GM18498 (cell line): ENCODE measurements around the gene TSKU.

Experiments used
- ATAC-seq: cut with Tn5 transposase; IDR thresholded peaks from one replicate; pipeline ENCODE4 v1.9.1; 2021; ENCODE audit warnings: mild to moderate bottlenecking, moderate library complexity; ENCODE audit not compliant: unreplicated experiment

TSKU gene

GRCh38 chr11:76844511-76844910 is 61.4 kb downstream of the TSKU start:
- no peak for ATAC-seq

- ATAC-seq: no peak
These were observed 61.9 kb downstream of the TSKU start for GRCh38 chr11:76845069-76845468.

GRCh38 chr11:76846441-76846840 is 63.3 kb downstream of the TSKU start:
- ATAC-seq: no peak
